GM21576 (cell line): ENCODE measurements around the gene FILIP1L.

Experiments
- ATAC-seq: cut with Tn5 transposase; IDR thresholded peaks from one replicate; pipeline ENCODE4 v1.9.1; 2021; ENCODE audit warnings: mild to moderate bottlenecking, moderate library complexity; ENCODE audit not compliant: unreplicated experiment

FILIP1L gene

GRCh38 chr3:99955773-99956562, 158.3 kb downstream of the FILIP1L start:
- ATAC-seq: no peak

GRCh38 chr3:99954914-99955644, 159.2 kb downstream of the FILIP1L start:
- no peak for ATAC-seq

GRCh38 chr3:99953596-99953995, 160.7 kb downstream of the FILIP1L start:
- ATAC-seq: no peak

- no peak for ATAC-seq
Observed at GRCh38 chr3:99952306-99952705, 162.0 kb downstream of the FILIP1L start.

- no peak for ATAC-seq
Observed at GRCh38 chr3:99951701-99952100, 162.6 kb downstream of the FILIP1L start.

GRCh38 chr3:99950921-99951320, 163.4 kb downstream of the FILIP1L start:
- no peak for ATAC-seq

GRCh38 chr3:99949956-99950670, 164.2 kb downstream of the FILIP1L start:
- no peak for ATAC-seq

GRCh38 chr3:99948467-99949089, 165.7 kb downstream of the FILIP1L start:
- no peak for ATAC-seq

- no peak for ATAC-seq
Observed at GRCh38 chr3:99947356-99947755, 166.9 kb downstream of the FILIP1L start.

GRCh38 chr3:99945328-99945995, 168.8 kb downstream of the FILIP1L start:
- no peak for ATAC-seq

- ATAC-seq: no peak
Observed at GRCh38 chr3:99943931-99944761, 170.2 kb downstream of the FILIP1L start.

- ATAC-seq: no peak
Observed at GRCh38 chr3:99941211-99941610, 173.1 kb downstream of the FILIP1L start.

GRCh38 chr3:99940350-99940749, 174.0 kb downstream of the FILIP1L start:
- no peak for ATAC-seq

GRCh38 chr3:99939876-99940275, 174.4 kb downstream of the FILIP1L start:
- ATAC-seq: no peak

GRCh38 chr3:99938270-99938911, 175.9 kb downstream of the FILIP1L start:
- ATAC-seq: no peak

- ATAC-seq: no peak
Observed at GRCh38 chr3:99934975-99935797, 179.1 kb downstream of the FILIP1L start.

- ATAC-seq: no peak
Observed at GRCh38 chr3:99933971-99934750, 180.1 kb downstream of the FILIP1L start.

GRCh38 chr3:99931059-99931458, 183.2 kb downstream of the FILIP1L start:
- no peak for ATAC-seq
